Subcutaneous adipose tissue (tissue), 4 donors: ENCODE results near the gene BPIFB2. TPM values are rescaled to one million over a fixed set of nuclear protein-coding genes. Genes with fewer than 3 reads are reported as not detected.

Source experiments
- total RNA-seq, 4 donors: library from RNA; depleted of rRNA; stranded (reverse); fragments of >200 nt; gene quantifications; one replicate each; pipeline ENCODE4 v1.1.0, GENCODE V29; 2016
- TF ChIP-seq, protein P1 (sequence below): fragments of 450-650 bp; IDR thresholded peaks from one replicate; pipeline ENCODE4 v1.5.1; 2016; ENCODE audit warnings: low read depth, mild to moderate bottlenecking, control low read depth, antibody characterized with exemption, moderate library complexity

BPIFB2 gene
- total RNA-seq, 4 donors from 2014 or later, result not detected

DNA sequence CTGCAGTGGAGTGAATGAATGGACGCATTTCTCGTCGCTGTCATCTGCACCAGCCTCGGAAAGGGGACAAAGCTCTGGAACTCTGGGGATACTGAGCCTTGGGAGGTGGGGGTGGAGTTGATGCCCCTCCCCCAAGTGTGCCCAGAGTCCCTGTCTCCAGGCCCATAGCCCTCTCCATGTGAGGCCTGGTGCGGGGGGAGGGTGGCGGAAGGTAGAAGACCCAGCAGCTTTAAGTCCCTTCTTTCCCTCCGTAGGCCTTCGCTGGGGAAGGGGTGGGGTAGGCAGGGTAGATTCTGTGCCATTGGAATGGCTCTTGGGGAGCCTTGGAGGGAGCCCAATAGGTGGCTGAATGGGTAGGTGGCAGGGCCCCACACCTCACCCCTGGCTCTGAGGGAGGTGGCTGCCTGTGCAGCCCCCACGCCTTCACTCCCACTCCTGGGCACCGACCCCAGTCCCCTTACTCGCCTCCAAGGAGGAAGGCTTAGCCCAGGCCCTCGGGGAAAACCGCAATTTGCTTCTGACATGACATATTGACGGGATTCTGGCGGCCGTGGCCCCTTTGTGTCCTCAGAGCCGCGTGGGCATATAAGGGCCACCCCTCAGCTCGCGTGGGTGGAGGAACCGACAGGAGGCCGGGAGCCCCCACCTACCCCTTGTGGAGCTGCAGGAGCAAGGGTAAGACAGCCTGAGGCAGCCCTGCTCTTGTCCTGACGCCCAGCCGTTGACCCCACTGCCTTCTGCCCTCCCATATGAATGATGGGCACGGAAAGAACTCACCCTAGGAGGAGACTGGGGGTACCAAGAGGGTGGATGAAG lies 46.0 kb downstream of the BPIFB2 start, which contains the start of gene BPIFB3:
TSS of gene BPIFB3 (plus strand) at position 613 of the 816 bp plus-strand sequence. CDS start 1,533 bp downstream, outside the sequence.
- TF ChIP-seq, protein P1, sequence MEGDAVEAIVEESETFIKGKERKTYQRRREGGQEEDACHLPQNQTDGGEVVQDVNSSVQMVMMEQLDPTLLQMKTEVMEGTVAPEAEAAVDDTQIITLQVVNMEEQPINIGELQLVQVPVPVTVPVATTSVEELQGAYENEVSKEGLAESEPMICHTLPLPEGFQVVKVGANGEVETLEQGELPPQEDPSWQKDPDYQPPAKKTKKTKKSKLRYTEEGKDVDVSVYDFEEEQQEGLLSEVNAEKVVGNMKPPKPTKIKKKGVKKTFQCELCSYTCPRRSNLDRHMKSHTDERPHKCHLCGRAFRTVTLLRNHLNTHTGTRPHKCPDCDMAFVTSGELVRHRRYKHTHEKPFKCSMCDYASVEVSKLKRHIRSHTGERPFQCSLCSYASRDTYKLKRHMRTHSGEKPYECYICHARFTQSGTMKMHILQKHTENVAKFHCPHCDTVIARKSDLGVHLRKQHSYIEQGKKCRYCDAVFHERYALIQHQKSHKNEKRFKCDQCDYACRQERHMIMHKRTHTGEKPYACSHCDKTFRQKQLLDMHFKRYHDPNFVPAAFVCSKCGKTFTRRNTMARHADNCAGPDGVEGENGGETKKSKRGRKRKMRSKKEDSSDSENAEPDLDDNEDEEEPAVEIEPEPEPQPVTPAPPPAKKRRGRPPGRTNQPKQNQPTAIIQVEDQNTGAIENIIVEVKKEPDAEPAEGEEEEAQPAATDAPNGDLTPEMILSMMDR, result no peak

DNA sequence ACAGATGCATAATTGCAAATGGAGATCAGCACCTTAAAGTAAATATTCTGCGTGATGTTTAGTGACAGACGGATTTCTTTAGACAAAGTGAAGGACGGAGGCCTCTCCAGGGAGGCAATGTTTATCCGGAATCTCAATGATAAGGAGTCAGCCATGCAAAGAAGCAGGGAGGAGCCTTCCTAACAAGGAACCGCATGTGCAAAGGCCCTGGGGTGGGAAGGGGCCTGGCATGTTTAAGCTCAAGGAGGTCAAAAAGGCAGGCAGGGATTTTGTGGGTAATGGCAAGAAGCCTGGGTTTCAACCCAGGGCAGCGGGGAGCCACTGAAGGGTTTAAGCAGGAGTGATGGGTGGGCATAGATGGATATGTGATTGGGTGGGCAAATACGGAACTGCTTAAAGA lies 46.9 kb downstream of the BPIFB2 start:
- TF ChIP-seq, protein P1, result no peak

DNA sequence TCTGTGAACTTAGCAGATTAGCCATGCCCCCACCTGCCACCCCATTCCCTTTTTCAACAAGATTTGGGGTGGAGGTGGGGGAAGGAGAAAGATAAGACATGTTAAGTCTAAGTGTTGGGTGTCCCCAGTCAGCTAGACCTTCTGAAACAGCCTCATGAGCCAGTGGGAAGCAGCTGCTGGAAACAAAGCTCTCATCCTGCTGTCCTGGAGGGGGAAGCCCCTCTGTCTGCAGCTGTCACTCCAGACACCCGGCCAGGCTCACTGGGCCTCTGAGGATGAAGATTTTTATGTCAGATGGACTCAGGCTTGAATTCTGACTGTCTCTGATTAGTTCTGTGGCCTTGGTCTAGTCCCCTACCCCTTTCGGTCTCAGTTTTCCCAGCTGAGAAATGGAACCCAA lies 47.3 kb downstream of the BPIFB2 start:
- TF ChIP-seq, protein P1, result no peak

DNA sequence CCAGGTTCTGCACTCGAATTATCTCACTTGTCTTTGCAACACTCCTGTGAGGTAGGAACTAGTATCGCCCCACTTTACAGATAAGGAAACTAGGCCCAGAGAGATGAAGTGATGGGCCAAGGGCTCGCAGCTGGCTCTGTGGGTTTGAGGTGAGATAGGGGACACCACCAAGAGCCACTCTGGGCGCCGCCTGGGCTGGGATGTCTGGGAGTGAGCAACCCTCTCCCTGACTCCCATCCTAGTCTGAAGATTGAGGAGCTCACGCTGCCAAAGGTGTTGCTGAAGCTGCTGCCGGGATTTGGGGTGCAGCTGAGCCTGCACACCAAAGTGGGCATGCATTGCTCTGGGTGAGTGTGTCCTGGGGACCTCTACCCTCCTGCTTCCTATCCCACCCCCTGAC lies 51.6 kb downstream of the BPIFB2 start:
- TF ChIP-seq, protein P1, result no peak

DNA sequence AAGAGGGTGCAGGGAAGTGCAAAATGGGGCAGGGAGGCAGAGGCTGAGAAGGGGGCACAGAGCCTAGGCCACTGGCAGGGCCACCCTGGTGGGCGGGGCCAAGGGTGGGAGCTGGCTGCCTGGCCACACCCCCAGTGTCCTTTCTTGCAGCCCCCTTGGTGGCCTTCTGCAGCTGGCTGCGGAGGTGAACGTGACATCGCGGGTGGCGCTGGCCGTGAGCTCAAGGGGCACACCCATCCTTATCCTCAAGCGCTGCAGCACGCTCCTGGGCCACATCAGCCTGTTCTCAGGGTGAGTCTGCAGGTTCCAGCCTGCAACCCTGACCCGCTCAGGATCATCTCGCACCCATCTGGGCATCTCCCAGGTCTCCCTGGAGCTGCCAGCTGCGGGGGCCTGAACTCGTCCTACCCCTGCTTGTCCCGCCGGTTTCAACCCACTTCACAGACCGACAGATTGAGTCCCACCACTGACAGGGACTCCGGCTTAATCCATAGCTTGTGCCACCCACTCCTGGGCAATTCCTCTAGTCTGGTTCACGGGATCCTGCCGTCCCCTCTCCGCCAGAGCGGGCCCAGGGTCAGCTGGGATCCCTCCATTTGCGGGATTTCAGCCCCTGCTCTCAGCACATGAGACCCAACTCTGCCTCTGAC lies 52.4 kb downstream of the BPIFB2 start:
- TF ChIP-seq, protein P1, result no peak

DNA sequence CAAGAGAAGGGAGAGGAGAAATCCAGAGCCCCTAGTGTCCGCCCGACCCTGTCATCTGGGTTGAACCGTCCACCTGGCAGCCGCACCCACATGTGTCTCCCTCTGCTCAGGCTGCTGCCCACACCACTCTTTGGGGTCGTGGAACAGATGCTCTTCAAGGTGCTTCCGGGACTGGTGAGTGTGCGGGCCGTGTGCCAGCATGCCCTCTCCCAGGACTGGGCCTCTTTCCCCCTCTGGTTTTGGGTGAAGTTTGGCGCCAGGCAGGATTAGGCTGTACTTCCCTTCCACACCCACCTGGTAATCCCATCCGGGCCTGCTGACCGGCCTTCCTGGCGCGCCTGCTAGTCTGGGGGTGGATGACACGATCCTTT lies 54.1 kb downstream of the BPIFB2 start:
- TF ChIP-seq, protein P1, result no peak

DNA sequence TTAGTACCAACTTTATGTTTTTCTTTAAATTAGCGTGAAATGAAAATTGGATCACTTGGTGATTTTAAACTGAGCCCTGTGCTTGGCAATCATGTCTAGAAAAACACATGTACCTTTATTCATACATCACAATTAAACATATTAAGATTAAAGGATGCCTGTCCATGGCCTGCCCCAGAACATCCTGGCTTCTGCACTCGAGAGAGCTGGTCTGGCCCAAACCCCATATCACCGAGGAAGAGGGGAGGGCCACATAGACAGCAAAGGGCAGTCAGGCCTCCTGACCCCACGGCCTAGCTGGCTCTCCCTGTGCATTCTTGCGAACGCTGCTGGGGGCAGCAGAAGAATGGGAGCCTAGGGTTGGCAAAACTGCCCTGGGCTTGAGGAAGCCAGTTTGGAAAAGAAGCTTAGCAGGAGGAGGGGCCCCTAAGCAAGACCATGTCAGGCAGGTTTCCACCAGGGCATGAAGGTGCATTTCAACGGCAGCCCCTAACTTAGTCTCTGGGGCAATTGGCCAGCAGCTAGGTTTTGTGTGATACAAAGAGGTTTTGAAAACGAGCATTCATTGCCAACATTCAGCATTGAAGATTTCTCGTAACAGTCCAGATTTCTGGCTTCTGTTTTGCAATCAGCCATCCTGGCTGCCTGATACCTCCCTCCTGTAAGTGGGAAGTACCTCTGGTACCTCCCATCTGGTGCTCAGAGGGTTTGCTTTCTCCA lies 54.8 kb downstream of the BPIFB2 start:
- TF ChIP-seq, protein P1, result no peak
